Measurements from ENCODE around the gene ADIG.

ADIG gene

GRCh38 chr20:38633577-38634093 lies 52.6 kb downstream of the ADIG start:
- peak; percentile 86 for DNase-seq (ENCODE audit: low spot score)

GRCh38 chr20:38635721-38636288 lies 54.8 kb downstream of the ADIG start:
- no peak for DNase-seq (ENCODE audit: low spot score)
